ENCODE results near the gene DGUOK.

- no peak for TF ChIP-seq POLR2A (IDR thresholded peaks at IDR 0.05)
- TF ChIP-seq CTCF (IDR thresholded peaks at IDR 0.05), result no peak
Measured at GRCh38 chr2:73908689-73909652, 17.7 kb upstream of the DGUOK start.
